OCI-LY3 (cell line): ENCODE data around the gene ETFBKMT.
"Not testable (repeated sequence)": the region's sequence is repeated elsewhere in the genome, so short reads cannot be mapped to it uniquely, and the experiment has no call there.

ENCODE experiments used
- H2AFZ ChIP-seq: fragments of 200-600, 300-600 bp; shearing (Covaris generic); 2 replicates; pipeline ENCODE4 v1.6.0; 2014; ENCODE audit warnings: antibody characterized with exemption, low read depth, low read length
- H3K27ac ChIP-seq: fragments of 200-600, 300-600 bp; sonication (generic); 2 replicates; pipeline ENCODE4 v1.5.1; 2014; ENCODE audit warnings: mild to moderate bottlenecking, low read length, moderate library complexity, mixed read lengths
- H3K27me3 ChIP-seq: fragments of 200-600, 300-600 bp; sonication (generic); 2 replicates; pipeline ENCODE4 v1.6.1; 2014; ENCODE audit warnings: low read depth, low read length, mixed read lengths
- H3K36me3 ChIP-seq: fragments of 200-600, 300-600 bp; sonication (generic); replicated peaks from 2 replicates; pipeline ENCODE3; 2014; ENCODE audit warnings: low read depth, low read length, mixed read lengths
- H3K4me1 ChIP-seq: fragments of 300-600, 200-600 bp; sonication (generic); 2 replicates; pipeline ENCODE4 v1.6.1; 2014; ENCODE audit warnings: low read length, mixed read lengths
- H3K4me2 ChIP-seq: fragments of 200-600, 300-600 bp; sonication (generic); 2 replicates; pipeline ENCODE4 v1.6.1; 2014; ENCODE audit warnings: low read length, mixed read lengths
- H3K4me3 ChIP-seq: fragments of 300-600, 200-600 bp; sonication (generic); 2 replicates; pipeline ENCODE4 v1.5.1; 2014; ENCODE audit warnings: antibody characterized with exemption, mild to moderate bottlenecking, low read length, moderate library complexity
- H3K79me2 ChIP-seq: fragments of 300-600, 200-600 bp; shearing (Covaris generic); 2 replicates; pipeline ENCODE4 v1.6.1; 2014; ENCODE audit warnings: mild to moderate bottlenecking, low read length, mixed read lengths
- H3K9ac ChIP-seq: fragments of 300-600, 200-600 bp; shearing (Covaris generic); 2 replicates; pipeline ENCODE4 v1.6.0; 2014; ENCODE audit warnings: mild to moderate bottlenecking, low read length, moderate library complexity
- H3K9me3 ChIP-seq: fragments of 200-600, 300-600 bp; shearing (Covaris generic); 2 replicates; pipeline ENCODE4 v1.6.1; 2014; ENCODE audit warnings: low read length, mixed read lengths; ENCODE audit not compliant: insufficient read depth
- H4K20me1 ChIP-seq: fragments of 200-600, 300-600 bp; sonication (generic); 2 replicates; pipeline ENCODE4 v1.6.1; 2016; ENCODE audit warnings: low read length, mixed read lengths; ENCODE audit not compliant: insufficient read depth
- EZH2phosphoT487 ChIP-seq: fragments of 200-600 bp; shearing (Covaris generic); IDR thresholded peaks from 2 replicates; pipeline ENCODE4 v1.6.1; 2018; ENCODE audit warnings: antibody characterized with exemption, mixed run types, low read depth
- TF ChIP-seq, protein P1 (sequence below): fragments of 200-600, 300-600 bp; sonication (generic); IDR thresholded peaks from 2 replicates; pipeline ENCODE4 v1.5.1; 2014; ENCODE audit warnings: antibody characterized with exemption, low read length, low read depth

ETFBKMT gene

DNA sequence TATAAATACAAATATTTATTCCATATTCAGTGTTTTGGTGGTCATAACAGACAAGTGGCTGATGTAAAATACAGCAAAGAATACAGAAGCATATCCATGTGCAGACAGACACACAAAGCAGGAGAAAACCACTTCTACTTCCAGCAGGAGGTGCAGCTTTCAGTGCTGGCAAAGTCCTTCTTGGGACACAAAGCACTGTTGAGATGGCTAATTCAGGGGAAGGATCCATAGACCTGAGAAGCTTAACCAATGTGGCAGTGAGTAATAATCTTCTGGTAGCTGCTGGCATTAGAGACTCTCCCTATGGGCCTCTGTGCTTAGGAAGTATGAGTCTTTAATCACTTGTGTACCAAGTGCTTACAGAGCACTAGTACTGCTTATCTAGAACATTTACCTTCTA, 42.6 kb downstream of the ETFBKMT start:
- no peaks in the 10 kb centered on the region for H4K20me1 ChIP-seq
- H3K36me3 ChIP-seq, result peaks cover 3% of the 10 kb centered on the region
- TF ChIP-seq, protein P1, sequence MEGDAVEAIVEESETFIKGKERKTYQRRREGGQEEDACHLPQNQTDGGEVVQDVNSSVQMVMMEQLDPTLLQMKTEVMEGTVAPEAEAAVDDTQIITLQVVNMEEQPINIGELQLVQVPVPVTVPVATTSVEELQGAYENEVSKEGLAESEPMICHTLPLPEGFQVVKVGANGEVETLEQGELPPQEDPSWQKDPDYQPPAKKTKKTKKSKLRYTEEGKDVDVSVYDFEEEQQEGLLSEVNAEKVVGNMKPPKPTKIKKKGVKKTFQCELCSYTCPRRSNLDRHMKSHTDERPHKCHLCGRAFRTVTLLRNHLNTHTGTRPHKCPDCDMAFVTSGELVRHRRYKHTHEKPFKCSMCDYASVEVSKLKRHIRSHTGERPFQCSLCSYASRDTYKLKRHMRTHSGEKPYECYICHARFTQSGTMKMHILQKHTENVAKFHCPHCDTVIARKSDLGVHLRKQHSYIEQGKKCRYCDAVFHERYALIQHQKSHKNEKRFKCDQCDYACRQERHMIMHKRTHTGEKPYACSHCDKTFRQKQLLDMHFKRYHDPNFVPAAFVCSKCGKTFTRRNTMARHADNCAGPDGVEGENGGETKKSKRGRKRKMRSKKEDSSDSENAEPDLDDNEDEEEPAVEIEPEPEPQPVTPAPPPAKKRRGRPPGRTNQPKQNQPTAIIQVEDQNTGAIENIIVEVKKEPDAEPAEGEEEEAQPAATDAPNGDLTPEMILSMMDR, result no peak
- no peak for TF ChIP-seq EZH2phosphoT487
- no peaks in the 10 kb centered on the region for H3K27me3 ChIP-seq
- H2AFZ ChIP-seq, result no peak overlapping the region
- H3K9ac ChIP-seq, result no peak overlapping the region
- H3K9me3 ChIP-seq, result no peaks in the 10 kb centered on the region
- no peaks in the 10 kb centered on the region for H3K4me1 ChIP-seq
- no peak overlapping the region for H3K27ac ChIP-seq
- H3K79me2 ChIP-seq, result no peaks in the 10 kb centered on the region
- H3K4me2 ChIP-seq, result no peak overlapping the region
- no peak overlapping the region for H3K4me3 ChIP-seq

DNA sequence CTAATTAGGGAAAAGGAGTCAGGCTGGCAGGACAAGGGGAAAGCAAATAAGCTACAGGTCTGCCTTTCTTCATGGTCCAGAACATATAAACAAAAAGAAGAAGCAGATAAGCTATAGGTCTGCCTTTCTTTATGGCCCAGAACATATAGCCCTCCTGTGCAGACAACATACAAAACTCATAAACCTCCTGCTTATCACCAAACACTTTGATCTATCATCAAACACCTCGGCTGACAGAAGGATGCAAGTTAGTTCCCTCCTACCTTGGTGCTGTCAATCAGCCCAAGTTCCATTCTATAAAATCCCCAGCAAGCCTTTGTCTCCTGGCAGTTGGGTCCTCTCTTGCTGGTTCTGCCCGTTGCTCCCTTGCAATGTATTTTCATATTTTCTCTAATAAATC, 46.1 kb downstream of the ETFBKMT start:
- H3K27me3 ChIP-seq, result no peaks in the 10 kb centered on the region
- H3K27ac ChIP-seq, result no peak overlapping the region
- H3K4me2 ChIP-seq, result no peak overlapping the region
- no peaks in the 10 kb centered on the region for H4K20me1 ChIP-seq
- peaks cover 4% of the 10 kb centered on the region for H3K36me3 ChIP-seq
- H3K9me3 ChIP-seq, result no peaks in the 10 kb centered on the region
- no peak overlapping the region for H3K9ac ChIP-seq
- no peaks in the 10 kb centered on the region for H3K4me1 ChIP-seq
- no peak overlapping the region for H2AFZ ChIP-seq
- H3K79me2 ChIP-seq, result no peaks in the 10 kb centered on the region
- no peak for TF ChIP-seq EZH2phosphoT487
- TF ChIP-seq, protein P1, result no peak
- H3K4me3 ChIP-seq, result no peak overlapping the region

DNA sequence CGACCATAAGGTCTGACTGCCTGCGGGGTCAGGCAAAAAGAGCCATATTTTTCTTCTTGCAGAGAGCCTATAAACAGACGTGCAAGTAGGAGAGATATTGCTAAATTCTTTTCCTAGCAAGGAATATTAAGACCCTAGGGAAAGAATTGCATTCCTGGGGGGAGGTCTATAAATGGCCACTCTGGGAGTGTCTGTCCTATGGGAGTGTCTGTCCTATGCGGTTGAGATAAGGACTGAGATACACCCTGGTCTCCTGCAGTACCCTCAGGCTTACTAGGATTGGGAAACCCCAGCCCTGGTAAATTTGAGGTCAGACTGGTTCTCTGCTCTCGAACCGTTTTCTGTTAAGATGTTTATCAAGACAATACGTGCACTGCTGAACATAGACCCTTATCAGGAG, 48.6 kb downstream of the ETFBKMT start:
- not testable (repeated sequence) for H3K4me2 ChIP-seq, H3K9me3 ChIP-seq, H3K9ac ChIP-seq, H3K4me3 ChIP-seq, H4K20me1 ChIP-seq, H2AFZ ChIP-seq, H3K27ac ChIP-seq, H3K27me3 ChIP-seq, H3K79me2 ChIP-seq, H3K36me3 ChIP-seq, H3K4me1 ChIP-seq

DNA sequence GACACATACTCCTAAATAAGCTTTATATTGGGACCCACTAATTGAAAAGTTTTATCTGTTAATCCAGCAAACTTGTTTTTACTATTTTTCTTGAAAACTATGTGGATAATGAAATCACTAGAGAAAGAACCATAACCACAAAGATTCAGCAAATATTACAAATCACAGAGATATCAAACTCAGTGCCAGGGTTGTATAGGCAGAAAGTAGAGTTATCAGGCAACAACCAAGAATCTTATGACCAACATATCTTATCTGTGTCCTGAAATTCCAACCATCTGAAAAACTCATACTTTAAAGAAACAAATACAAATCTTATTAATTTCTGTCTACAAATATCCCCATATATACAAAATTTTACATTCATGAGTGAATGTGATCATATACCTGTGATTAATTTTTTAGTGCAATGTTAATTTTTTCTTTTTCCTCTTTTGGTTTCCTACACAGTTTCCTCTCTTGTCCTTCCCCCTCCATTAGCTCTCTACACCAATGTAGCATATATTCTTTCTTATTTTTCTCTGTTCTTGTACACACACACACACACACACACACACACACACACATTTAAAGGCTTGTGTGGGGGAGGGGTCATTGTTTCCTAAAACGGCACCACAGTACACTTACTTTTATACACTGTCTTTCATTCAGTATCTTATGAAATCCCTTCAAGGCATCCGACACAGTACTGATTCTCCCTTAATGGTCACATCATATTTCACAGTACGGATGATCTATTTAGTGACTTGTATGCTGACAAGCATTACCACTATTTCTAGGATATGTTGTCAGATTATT, 50.7 kb downstream of the ETFBKMT start:
- Histone ChIP-seq H3K4me2 (no peak overlapping the region), H3K36me3 (peaks cover 9% of the 10 kb centered on the region), H3K4me1 (peaks cover 7% of the 10 kb centered on the region), H3K27ac (no peak overlapping the region), H3K27me3 (no peaks in the 10 kb centered on the region), H4K20me1 (no peaks in the 10 kb centered on the region), H3K4me3 (no peak overlapping the region), H3K79me2 (no peaks in the 10 kb centered on the region), H2AFZ (no peak overlapping the region), H3K9me3 (no peaks in the 10 kb centered on the region), H3K9ac (no peak overlapping the region)
- TF ChIP-seq EZH2phosphoT487, result no peak
- TF ChIP-seq, protein P1, result no peak

DNA sequence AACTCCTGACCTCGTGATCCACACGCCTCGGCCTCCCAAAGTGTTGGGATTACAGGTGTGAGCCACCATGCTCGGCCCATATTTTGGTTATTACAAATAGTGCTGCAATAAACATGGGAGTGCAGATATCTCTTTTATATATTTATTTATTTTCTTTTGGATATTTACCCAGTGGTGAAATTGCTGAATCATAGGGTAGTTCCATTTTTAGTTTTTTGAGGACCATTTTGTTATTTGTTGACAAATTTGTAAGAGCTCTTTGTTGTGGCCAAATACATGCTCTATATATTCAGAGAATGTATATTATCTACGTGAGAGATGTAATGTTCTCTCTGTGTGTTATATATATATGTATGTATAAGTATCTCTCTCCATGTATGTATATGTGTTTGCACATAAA, 53.4 kb downstream of the ETFBKMT start:
- Histone ChIP-seq H4K20me1 (no peaks in the 10 kb centered on the region), H3K9ac (no peak overlapping the region), H3K27me3 (no peaks in the 10 kb centered on the region), H2AFZ (no peak overlapping the region), H3K79me2 (no peaks in the 10 kb centered on the region), H3K4me1 (peaks cover 18% of the 10 kb centered on the region), H3K4me2 (no peak overlapping the region), H3K9me3 (no peaks in the 10 kb centered on the region), H3K27ac (no peak overlapping the region), H3K36me3 (peaks cover 8% of the 10 kb centered on the region), H3K4me3 (no peak overlapping the region)
- TF ChIP-seq, protein P1, result no peak
- no peak for TF ChIP-seq EZH2phosphoT487
